K562 (cell line): Measurements from ENCODE around the gene CRY2. TPM values are rescaled to one million over a fixed set of nuclear protein-coding genes. Genes with fewer than 3 reads are reported as not detected.

ENCODE experiments used
- ARID1B ChIP-seq: fragments of 450-650 bp; IDR thresholded peaks from 2 replicates; pipeline ENCODE4 v1.6.1; 2016; ENCODE audit warnings: antibody characterized with exemption, mild to moderate bottlenecking, inconsistent platforms
- ATF1 ChIP-seq, 2 experiments: fragments of 450-650 bp in 1 of 2; IDR thresholded peaks; 2 replicates each; pipeline ENCODE4 v1.6.1; 2016; ENCODE audit warnings: missing compliant biosample characterization in 1 of 2, missing genetic modification characterization in 1 of 2
- CBFA2T3 ChIP-seq: fragments of 450-650 bp; IDR thresholded peaks from 2 replicates; pipeline ENCODE4 v1.6.1; 2017
- CREB1 ChIP-seq, 2 experiments: sonication (generic) in 1 of 2; formaldehyde crosslinking in 1 of 2; IDR thresholded peaks; 2 replicates each; pipeline versions ENCODE4 v1.6.1 to v1.8.0; 2012 to 2022; ENCODE audit warnings: inconsistent platforms in 1 of 2, mild to moderate bottlenecking in 1 of 2, missing genetic modification reagents in 1 of 2, moderate library complexity in 1 of 2
- CTBP1 ChIP-seq: fragments of 450-650 bp; IDR thresholded peaks from 2 replicates; pipeline ENCODE4 v1.6.1; 2016; ENCODE audit warnings: borderline replicate concordance
- ETV1 ChIP-seq: fragments of 450-650 bp; conservative IDR thresholded peaks from 2 replicates; pipeline ENCODE4 v1.6.1; 2016; ENCODE audit warnings: missing genetic modification characterization, control low read depth, low read depth, missing compliant biosample characterization
- EZH2 ChIP-seq: IDR thresholded peaks from 2 replicates; pipeline ENCODE4 v1.6.1; 2012; ENCODE audit warnings: low read depth, mild to moderate bottlenecking, inconsistent platforms, low read length, borderline replicate concordance
- HNRNPL ChIP-seq: fragments of 200-400 bp; formaldehyde crosslinking; IDR thresholded peaks from 2 replicates; pipeline ENCODE4 v1.6.1; 2017; ENCODE audit warnings: low read depth, mild to moderate bottlenecking, low read length
- JUNB ChIP-seq: fragments of 450-650 bp; formaldehyde crosslinking; conservative IDR thresholded peaks from 2 replicates; pipeline ENCODE4 v1.4.0; 2020; ENCODE audit warnings: mild to moderate bottlenecking
- MTF1 ChIP-seq: fragments of 250-450 bp; sonication (Bioruptor Pico); IDR thresholded peaks from 2 replicates; pipeline ENCODE4 v1.9.0; 2021; ENCODE audit warnings: moderate library complexity, mild to moderate bottlenecking, inconsistent platforms, borderline replicate concordance
- NFE2 ChIP-seq: IDR thresholded peaks from 2 replicates; pipeline ENCODE4 v1.6.1; 2014; ENCODE audit warnings: antibody characterized with exemption, low read depth
- PHF21A ChIP-seq: fragments of 450-650 bp; IDR thresholded peaks from 2 replicates; pipeline ENCODE4 v1.6.1; 2017; ENCODE audit warnings: low read depth, borderline replicate concordance
- POLR3A ChIP-seq: IDR thresholded peaks from 2 replicates; pipeline ENCODE4 v1.6.1; 2011; ENCODE audit warnings: borderline replicate concordance, mild to moderate bottlenecking, moderate library complexity; ENCODE audit not compliant: insufficient read length, insufficient read depth; ENCODE audit errors: extremely low read depth
- SRSF3 ChIP-seq: fragments of 200-400 bp; formaldehyde crosslinking; IDR thresholded peaks from 2 replicates; pipeline ENCODE4 v1.6.1; 2016; ENCODE audit warnings: mild to moderate bottlenecking, low read length, moderate library complexity; ENCODE audit not compliant: insufficient read depth
- SRSF9 ChIP-seq: fragments of 200-400 bp; formaldehyde crosslinking; IDR thresholded peaks from 2 replicates; pipeline ENCODE4 v1.6.1; 2017; ENCODE audit warnings: low read depth, low read length, borderline replicate concordance
- TFAM ChIP-seq: fragments of 250-450 bp; sonication (Bioruptor Pico); conservative IDR thresholded peaks from 2 replicates; pipeline ENCODE4 v1.5.0; 2021; ENCODE audit warnings: mild to moderate bottlenecking, moderate library complexity
- ZNF12 ChIP-seq: sonication (generic); formaldehyde crosslinking; IDR thresholded peaks from 2 replicates; pipeline ENCODE4 v1.4.0; 2020; ENCODE audit warnings: mild to moderate bottlenecking, missing genetic modification reagents
- ZNF3 ChIP-seq: fragments of 250-450 bp; sonication (Bioruptor Pico); IDR thresholded peaks from 2 replicates; pipeline ENCODE4 v1.5.0; 2021; ENCODE audit warnings: mild to moderate bottlenecking, moderate library complexity
- ZNF584 ChIP-seq: fragments of 200-800 bp; sonication (Bioruptor generic); IDR thresholded peaks from 2 replicates; pipeline ENCODE4 v1.6.1; 2016; ENCODE audit warnings: low read depth, mild to moderate bottlenecking, missing genetic modification characterization, missing compliant biosample characterization
- polyA plus RNA-seq, 8 experiments: library from polyadenylated mRNA; depleted of rRNA in 4 of 8; stranded (reverse) in 5 of 8; unstranded in 3 of 8; fragments of >200 nt; fragmentation: Nextera tagmentation in 2 of 8; fragmentation: Illumina TruSeq in 1 of 8; extraction: Ambion mirVana in 2 of 8; extraction: Trizol in 1 of 8; gene quantifications; 2 replicates each; pipeline versions ENCODE4 v1.2.1 to v1.2.3, GENCODE V29; 2011 to 2014; ENCODE audit warnings: inconsistent platforms in 1 of 8, missing spikeins in 1 of 8
- total RNA-seq, 7 experiments: library from RNA; depleted of rRNA in 6 of 7; stranded (reverse); fragments of >200 nt in 6 of 7; fragmentation: Illumina TruSeq in 2 of 7; extraction: Trizol in 2 of 7; gene quantifications; 2 replicates each; pipeline versions ENCODE4 v1.2.1 to v1.2.3, GENCODE V29; 2011 to 2021; ENCODE audit warnings: low replicate concordance in 1 of 7
- TF ChIP-seq, protein P1 (sequence below): IDR thresholded peaks from 2 replicates; pipeline ENCODE4 v1.6.1; 2011; ENCODE audit not compliant: insufficient read length; ENCODE audit errors: extremely low read depth
- TF ChIP-seq, protein P2 (sequence below): fragments of 250-450 bp; sonication (Bioruptor Pico); IDR thresholded peaks from 2 replicates; pipeline ENCODE4 v1.8.0; 2021; ENCODE audit warnings: moderate library complexity, mild to moderate bottlenecking, inconsistent platforms
- TF ChIP-seq, protein P3 (sequence below): fragments of 450-650 bp; formaldehyde crosslinking; IDR thresholded peaks from 2 replicates; pipeline ENCODE4 v1.4.0; 2020; ENCODE audit warnings: mild to moderate bottlenecking
- TF ChIP-seq, protein P4 (sequence below): sonication (generic); formaldehyde crosslinking; IDR thresholded peaks from 2 replicates; pipeline ENCODE4 v1.5.0; 2020; ENCODE audit warnings: missing genetic modification reagents

The CRY2 gene
- total and polyA plus RNA-seq, 9 of the 15 experiments (the other 6 are each of a cell fraction or from before 2014, with no cell fraction given): 2.3 to 23.9 (median 14.8) TPM

DNA sequence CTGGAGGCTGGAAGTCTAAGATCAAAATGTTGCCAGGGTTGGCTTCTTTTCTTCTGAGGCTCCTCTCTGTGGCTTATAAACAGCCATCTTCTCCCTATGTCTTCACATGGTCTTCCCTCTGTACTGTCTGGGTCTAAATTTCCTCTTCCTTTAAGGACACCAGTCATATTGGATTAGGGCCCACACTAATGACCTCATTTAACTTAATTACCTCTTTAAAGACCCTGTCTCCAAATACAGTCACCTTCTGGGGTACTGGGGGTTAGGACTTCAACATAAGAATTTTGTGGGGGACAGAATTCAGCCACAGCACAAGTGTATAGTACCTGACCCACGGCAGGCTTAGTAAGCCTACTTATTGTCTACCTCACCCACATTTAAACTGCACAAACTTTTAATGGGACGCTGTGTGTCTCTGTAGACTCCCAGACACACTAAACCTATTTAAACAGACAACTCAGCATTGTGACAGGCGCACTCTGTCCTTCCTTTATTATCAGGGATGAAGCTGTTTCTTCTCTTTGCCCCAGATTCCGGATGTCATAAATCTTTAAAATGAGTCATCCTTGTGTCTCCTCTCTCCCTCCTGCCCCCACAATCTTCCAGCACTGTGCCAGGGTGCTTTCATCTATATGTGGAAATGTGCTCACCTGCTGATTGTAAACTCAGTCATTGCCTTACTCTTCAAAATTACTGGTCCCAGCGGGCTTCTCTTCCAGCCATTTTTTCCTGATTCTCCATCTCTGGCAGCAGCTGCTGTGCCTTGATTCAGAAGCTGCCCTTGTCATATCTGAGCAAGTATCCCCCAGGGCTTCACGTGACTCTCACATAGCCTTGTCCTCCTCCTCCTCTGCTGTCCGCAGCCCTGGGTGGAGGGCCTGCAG, 32.8 kb downstream of the CRY2 start (continued):
- TF ChIP-seq, protein P1, sequence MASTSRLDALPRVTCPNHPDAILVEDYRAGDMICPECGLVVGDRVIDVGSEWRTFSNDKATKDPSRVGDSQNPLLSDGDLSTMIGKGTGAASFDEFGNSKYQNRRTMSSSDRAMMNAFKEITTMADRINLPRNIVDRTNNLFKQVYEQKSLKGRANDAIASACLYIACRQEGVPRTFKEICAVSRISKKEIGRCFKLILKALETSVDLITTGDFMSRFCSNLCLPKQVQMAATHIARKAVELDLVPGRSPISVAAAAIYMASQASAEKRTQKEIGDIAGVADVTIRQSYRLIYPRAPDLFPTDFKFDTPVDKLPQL: no peak
- TF ChIP-seq NFE2 (peak; percentile 22; the same call in 1 of the 2 replicates), ETV1 (tag) (peak; percentile 96), ARID1B (peak; percentile 92), CTBP1 (peak; percentile 90), TFAM (no peak), POLR3A (no peak), JUNB (CRISPR knock-in tag) (peak; percentile 55; the same call in 1 of the 2 replicates), ZNF584 (CRISPR knock-in tag) (0 out of 2 replicates have a peak, but pooled peaks have one; percentile 45), HNRNPL (no peak), CBFA2T3 (peak; percentile 83), PHF21A (peak; percentile 88; the same call in 1 of the 2 replicates), EZH2 (no peak), ZNF12 (CRISPR knock-in tag) (no peak), CREB1 (IDR thresholded peaks at IDR 0.05) (no peak), CREB1 (CRISPR knock-in tag; IDR thresholded peaks at IDR 0.05) (no peak), MTF1 (no peak), ZNF3 (no peak), SRSF3 (no peak), SRSF9 (no peak), ATF1 (CRISPR knock-in tag; IDR thresholded peaks at IDR 0.05) (no peak), ATF1 (tag; IDR thresholded peaks at IDR 0.05) (0 out of 2 replicates have a peak, but pooled peaks have one; percentile 31)
- TF ChIP-seq, protein P2, sequence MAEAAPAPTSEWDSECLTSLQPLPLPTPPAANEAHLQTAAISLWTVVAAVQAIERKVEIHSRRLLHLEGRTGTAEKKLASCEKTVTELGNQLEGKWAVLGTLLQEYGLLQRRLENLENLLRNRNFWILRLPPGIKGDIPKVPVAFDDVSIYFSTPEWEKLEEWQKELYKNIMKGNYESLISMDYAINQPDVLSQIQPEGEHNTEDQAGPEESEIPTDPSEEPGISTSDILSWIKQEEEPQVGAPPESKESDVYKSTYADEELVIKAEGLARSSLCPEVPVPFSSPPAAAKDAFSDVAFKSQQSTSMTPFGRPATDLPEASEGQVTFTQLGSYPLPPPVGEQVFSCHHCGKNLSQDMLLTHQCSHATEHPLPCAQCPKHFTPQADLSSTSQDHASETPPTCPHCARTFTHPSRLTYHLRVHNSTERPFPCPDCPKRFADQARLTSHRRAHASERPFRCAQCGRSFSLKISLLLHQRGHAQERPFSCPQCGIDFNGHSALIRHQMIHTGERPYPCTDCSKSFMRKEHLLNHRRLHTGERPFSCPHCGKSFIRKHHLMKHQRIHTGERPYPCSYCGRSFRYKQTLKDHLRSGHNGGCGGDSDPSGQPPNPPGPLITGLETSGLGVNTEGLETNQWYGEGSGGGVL (CRISPR knock-in tag): no peak
- TF ChIP-seq, protein P3, sequence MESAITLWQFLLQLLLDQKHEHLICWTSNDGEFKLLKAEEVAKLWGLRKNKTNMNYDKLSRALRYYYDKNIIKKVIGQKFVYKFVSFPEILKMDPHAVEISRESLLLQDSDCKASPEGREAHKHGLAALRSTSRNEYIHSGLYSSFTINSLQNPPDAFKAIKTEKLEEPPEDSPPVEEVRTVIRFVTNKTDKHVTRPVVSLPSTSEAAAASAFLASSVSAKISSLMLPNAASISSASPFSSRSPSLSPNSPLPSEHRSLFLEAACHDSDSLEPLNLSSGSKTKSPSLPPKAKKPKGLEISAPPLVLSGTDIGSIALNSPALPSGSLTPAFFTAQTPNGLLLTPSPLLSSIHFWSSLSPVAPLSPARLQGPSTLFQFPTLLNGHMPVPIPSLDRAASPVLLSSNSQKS: no peak
- TF ChIP-seq, protein P4, sequence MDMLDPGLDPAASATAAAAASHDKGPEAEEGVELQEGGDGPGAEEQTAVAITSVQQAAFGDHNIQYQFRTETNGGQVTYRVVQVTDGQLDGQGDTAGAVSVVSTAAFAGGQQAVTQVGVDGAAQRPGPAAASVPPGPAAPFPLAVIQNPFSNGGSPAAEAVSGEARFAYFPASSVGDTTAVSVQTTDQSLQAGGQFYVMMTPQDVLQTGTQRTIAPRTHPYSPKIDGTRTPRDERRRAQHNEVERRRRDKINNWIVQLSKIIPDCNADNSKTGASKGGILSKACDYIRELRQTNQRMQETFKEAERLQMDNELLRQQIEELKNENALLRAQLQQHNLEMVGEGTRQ (CRISPR knock-in tag): peak; percentile 87
